ENCODE data around the gene ATG9A.

DNA sequence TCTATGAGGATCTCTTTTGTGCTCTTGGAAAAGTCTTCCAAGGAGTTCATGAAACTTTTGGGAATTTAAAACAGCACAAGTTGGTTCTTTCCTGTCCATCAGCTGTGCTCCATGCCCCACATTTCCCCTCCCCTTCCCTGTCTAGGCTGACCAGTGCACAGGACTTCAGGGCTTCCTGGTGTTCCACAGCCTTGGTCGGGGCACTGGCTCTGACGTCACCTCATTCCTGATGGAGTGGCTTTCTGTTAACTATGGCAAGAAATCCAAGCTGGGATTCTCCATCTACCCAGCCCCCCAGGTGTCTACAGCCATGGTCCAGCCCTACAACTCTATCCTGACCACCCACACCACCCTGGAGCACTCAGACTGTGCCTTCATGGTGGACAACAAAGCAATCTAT, 41.6 kb upstream of the ATG9A start:
- TF ChIP-seq TRIM28 (IDR thresholded peaks at IDR 0.05; ENCODE audit: borderline replicate concordance, low read length) (no peak), YY1 (tag by site-specific recombination; IDR thresholded peaks at IDR 0.05) (no peak)
- TF ChIP-seq, protein P1, sequence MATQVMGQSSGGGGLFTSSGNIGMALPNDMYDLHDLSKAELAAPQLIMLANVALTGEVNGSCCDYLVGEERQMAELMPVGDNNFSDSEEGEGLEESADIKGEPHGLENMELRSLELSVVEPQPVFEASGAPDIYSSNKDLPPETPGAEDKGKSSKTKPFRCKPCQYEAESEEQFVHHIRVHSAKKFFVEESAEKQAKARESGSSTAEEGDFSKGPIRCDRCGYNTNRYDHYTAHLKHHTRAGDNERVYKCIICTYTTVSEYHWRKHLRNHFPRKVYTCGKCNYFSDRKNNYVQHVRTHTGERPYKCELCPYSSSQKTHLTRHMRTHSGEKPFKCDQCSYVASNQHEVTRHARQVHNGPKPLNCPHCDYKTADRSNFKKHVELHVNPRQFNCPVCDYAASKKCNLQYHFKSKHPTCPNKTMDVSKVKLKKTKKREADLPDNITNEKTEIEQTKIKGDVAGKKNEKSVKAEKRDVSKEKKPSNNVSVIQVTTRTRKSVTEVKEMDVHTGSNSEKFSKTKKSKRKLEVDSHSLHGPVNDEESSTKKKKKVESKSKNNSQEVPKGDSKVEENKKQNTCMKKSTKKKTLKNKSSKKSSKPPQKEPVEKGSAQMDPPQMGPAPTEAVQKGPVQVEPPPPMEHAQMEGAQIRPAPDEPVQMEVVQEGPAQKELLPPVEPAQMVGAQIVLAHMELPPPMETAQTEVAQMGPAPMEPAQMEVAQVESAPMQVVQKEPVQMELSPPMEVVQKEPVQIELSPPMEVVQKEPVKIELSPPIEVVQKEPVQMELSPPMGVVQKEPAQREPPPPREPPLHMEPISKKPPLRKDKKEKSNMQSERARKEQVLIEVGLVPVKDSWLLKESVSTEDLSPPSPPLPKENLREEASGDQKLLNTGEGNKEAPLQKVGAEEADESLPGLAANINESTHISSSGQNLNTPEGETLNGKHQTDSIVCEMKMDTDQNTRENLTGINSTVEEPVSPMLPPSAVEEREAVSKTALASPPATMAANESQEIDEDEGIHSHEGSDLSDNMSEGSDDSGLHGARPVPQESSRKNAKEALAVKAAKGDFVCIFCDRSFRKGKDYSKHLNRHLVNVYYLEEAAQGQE (tag by site-specific recombination; IDR thresholded peaks at IDR 0.05): no peak
- TF ChIP-seq, protein P2, sequence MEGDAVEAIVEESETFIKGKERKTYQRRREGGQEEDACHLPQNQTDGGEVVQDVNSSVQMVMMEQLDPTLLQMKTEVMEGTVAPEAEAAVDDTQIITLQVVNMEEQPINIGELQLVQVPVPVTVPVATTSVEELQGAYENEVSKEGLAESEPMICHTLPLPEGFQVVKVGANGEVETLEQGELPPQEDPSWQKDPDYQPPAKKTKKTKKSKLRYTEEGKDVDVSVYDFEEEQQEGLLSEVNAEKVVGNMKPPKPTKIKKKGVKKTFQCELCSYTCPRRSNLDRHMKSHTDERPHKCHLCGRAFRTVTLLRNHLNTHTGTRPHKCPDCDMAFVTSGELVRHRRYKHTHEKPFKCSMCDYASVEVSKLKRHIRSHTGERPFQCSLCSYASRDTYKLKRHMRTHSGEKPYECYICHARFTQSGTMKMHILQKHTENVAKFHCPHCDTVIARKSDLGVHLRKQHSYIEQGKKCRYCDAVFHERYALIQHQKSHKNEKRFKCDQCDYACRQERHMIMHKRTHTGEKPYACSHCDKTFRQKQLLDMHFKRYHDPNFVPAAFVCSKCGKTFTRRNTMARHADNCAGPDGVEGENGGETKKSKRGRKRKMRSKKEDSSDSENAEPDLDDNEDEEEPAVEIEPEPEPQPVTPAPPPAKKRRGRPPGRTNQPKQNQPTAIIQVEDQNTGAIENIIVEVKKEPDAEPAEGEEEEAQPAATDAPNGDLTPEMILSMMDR (tag by site-specific recombination; IDR thresholded peaks at IDR 0.05): no peak

Measured in HEK293 (cell line).